ENCODE results near the gene CHST4. TPM values are rescaled to one million over a fixed set of nuclear protein-coding genes. Genes with fewer than 3 reads are reported as not detected.
"Not testable (repeated sequence)": the region's sequence is repeated elsewhere in the genome, so short reads cannot be mapped to it uniquely, and the experiment has no call there.

Gene CHST4
- total and polyA plus RNA-seq, 2 of the 4 experiments (the other 2 are of a cell fraction), result not detected

DNA sequence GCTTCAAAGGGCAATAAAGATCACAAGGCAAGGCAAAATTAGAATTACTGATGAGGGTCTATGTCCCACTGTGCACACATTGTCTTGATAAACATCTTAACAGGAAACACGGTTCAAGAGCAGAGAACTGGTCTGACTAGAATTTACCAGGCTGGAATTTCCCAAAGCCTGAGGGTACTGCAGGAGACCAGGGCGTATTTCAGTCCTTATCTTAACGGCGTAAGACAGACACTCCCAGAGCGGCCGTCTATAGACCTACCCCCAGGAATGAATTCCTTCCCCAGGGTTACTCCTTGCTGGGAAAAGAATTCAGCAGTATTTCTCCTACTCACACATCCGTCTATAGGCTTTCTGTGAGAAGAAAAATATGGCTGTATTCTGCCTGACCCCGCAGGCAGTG lies 35.7 kb downstream of the CHST4 start:
- H4K5ac ChIP-seq (ENCODE audit: low read depth, low read length); H3K27ac ChIP-seq (ENCODE audit: insufficient read depth, low read length); intact Hi-C loops (cut with micrococcal nuclease); H3K14ac ChIP-seq (replicated peaks; ENCODE audit: low read depth, low read length); dilution Hi-C loops (cut with HindIII; ENCODE audit: low sequenced_read_pairs, unreplicated experiment); H3K9me1 ChIP-seq (ENCODE audit: insufficient read depth, low read length); H4K91ac ChIP-seq (ENCODE audit: insufficient read depth, low read depth, low read length); H3K9ac ChIP-seq (ENCODE audit: low read depth, low read length); DNase-seq; H3K9me3 ChIP-seq (ENCODE audit: control insufficient read depth, insufficient read depth, low read length); H3K56ac ChIP-seq (ENCODE audit: extremely low read depth, insufficient read depth, low read length); in situ Hi-C loops (cut with MboI; ENCODE audit: low sequenced_read_pairs); H2AK9ac ChIP-seq (replicated peaks; ENCODE audit: low read depth, low read length, poor library complexity); ATAC-seq (ENCODE audit: low read depth); H4K8ac ChIP-seq (ENCODE audit: low read depth in 2 of 2, low read length in 2 of 2); H3K79me1 ChIP-seq (ENCODE audit: low read depth in 1 of 2, low read length in 2 of 2); H3K27me3 ChIP-seq (ENCODE audit: control insufficient read depth, insufficient read depth, low read length); H3K18ac ChIP-seq (ENCODE audit: low read depth, low read length); H3K4me3 ChIP-seq (ENCODE audit: insufficient read depth, low read depth, low read length); BruUV-seq (replicated peaks); POLR2A ChIA-PET (ENCODE audit: unreplicated experiment); H2AFZ ChIP-seq (replicated peaks; ENCODE audit: low read length, poor library complexity); H2BK15ac ChIP-seq (ENCODE audit: low read depth, low read length); H3K4me2 ChIP-seq (ENCODE audit: low read depth, low read length); H2BK120ac ChIP-seq (ENCODE audit: low read depth, low read length); H3K4me1 ChIP-seq (ENCODE audit: control insufficient read depth, insufficient read depth, low read length); H2AK5ac ChIP-seq (ENCODE audit: low read depth, low read length); H2BK5ac ChIP-seq (ENCODE audit: low read depth, low read length, poor library complexity, severe bottlenecking); H3K36me3 ChIP-seq (ENCODE audit: control insufficient read depth, insufficient read depth, low read length); H2BK20ac ChIP-seq (ENCODE audit: low read depth, low read length); H3K4ac ChIP-seq (ENCODE audit: low read depth, low read length); H4K20me1 ChIP-seq (ENCODE audit: insufficient read depth, low read length); CTCF ChIA-PET; H3K23ac ChIP-seq (ENCODE audit: low read depth, low read length): not testable (repeated sequence)
- 67% methylated on average over 1 of the region's 8 CpGs; no CpG with 5 or more reads in 1 of the 2 experiments for WGBS, 2 experiments (ENCODE audit: extremely low coverage in 2 of 2, insufficient read length in 1 of 2)

All from IMR-90 (cell line).